Vagina (tissue), 2 donors: ENCODE measurements around the gene UGGT1.

Experiments
- POLR2A ChIP-seq, 2 donors: fragments of 450-650 bp; IDR thresholded peaks; one replicate each; pipeline ENCODE4 v1.6.1; 2017; ENCODE audit warnings: antibody characterized with exemption in 2 of 2, mild to moderate bottlenecking in 2 of 2, moderate library complexity in 2 of 2
- POLR2AphosphoS5 ChIP-seq, 2 donors: sonication (generic); formaldehyde crosslinking; IDR thresholded peaks; one replicate each; pipeline ENCODE4 v1.9.0; 2017; ENCODE audit warnings: antibody characterized with exemption in 2 of 2, mild to moderate bottlenecking in 2 of 2, low read depth in 1 of 2; ENCODE audit not compliant: insufficient read depth in 1 of 2
- TF ChIP-seq, protein P1 (sequence below), 3 experiments: fragments of 450-650 bp in 2 of 3; fragments of 200-600 bp in 1 of 3; sonication (generic) in 1 of 3; IDR thresholded peaks; one replicate each; pipeline ENCODE4 v1.5.1; 2017 to 2019; ENCODE audit warnings: antibody characterized with exemption in 3 of 3, mild to moderate bottlenecking in 2 of 3, moderate library complexity in 2 of 3

DNA sequence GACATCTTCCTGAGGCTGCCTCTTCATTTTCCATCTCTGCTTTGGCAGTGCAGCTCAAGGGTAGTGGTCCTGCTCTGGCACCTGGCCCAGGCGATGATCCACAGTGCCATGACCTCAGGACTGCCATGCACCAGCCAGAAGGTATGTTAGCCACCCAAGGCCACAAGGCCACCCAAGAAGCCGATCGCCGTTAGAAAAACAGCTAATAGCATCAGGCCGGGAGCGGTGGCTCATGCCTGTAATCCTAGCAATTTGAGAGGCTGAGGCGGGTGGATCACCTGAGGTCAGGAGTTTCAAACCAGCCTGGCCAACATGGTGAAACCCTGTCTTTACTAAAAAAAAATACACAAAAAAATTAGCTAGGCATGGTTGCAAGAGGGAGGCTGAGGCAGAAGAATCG lies 28.4 kb upstream of the UGGT1 start:
- TF ChIP-seq, protein P1, sequence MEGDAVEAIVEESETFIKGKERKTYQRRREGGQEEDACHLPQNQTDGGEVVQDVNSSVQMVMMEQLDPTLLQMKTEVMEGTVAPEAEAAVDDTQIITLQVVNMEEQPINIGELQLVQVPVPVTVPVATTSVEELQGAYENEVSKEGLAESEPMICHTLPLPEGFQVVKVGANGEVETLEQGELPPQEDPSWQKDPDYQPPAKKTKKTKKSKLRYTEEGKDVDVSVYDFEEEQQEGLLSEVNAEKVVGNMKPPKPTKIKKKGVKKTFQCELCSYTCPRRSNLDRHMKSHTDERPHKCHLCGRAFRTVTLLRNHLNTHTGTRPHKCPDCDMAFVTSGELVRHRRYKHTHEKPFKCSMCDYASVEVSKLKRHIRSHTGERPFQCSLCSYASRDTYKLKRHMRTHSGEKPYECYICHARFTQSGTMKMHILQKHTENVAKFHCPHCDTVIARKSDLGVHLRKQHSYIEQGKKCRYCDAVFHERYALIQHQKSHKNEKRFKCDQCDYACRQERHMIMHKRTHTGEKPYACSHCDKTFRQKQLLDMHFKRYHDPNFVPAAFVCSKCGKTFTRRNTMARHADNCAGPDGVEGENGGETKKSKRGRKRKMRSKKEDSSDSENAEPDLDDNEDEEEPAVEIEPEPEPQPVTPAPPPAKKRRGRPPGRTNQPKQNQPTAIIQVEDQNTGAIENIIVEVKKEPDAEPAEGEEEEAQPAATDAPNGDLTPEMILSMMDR (IDR thresholded peaks at IDR 0.05): no peak
- no peak for TF ChIP-seq POLR2A (IDR thresholded peaks at IDR 0.05)
- no peak for TF ChIP-seq POLR2AphosphoS5 (IDR thresholded peaks at IDR 0.05; ENCODE audit: insufficient read depth in 1 of 2, low read depth in 1 of 2)
